MG63 (cell line): ENCODE measurements around the gene CYB561A3. TPM values are rescaled to one million over a fixed set of nuclear protein-coding genes. Genes with fewer than 3 reads are reported as not detected.

Source experiments
- DNase-seq: peaks from one replicate; pipeline ENCODE4 v3.0.0-alpha.2; 2020
- H3K27me3 ChIP-seq: fragments of 250-450 bp; sonication (Bioruptor Pico); 2 replicates; pipeline ENCODE4 v1.5.1; 2020; ENCODE audit warnings: mild to moderate bottlenecking, moderate library complexity
- H3K36me3 ChIP-seq: fragments of 250-450 bp; sonication (Bioruptor Pico); 2 replicates; pipeline ENCODE4 v1.5.1; 2020; ENCODE audit warnings: mild to moderate bottlenecking, moderate library complexity
- H3K4me3 ChIP-seq: fragments of 250-450 bp; sonication (Bioruptor Pico); 2 replicates; pipeline ENCODE4 v1.5.1; 2020; ENCODE audit warnings: mild to moderate bottlenecking, moderate library complexity
- H3K9me3 ChIP-seq: fragments of 250-450 bp; sonication (Bioruptor Pico); 2 replicates; pipeline ENCODE4 v1.5.1; 2020; ENCODE audit warnings: mild to moderate bottlenecking, moderate library complexity
- total RNA-seq: library from RNA; depleted of rRNA; stranded (reverse); fragments of >200 nt; shearing (Covaris generic); gene quantifications from 2 replicates; pipeline ENCODE4 v1.2.3, GENCODE V29; 2014; ENCODE audit warnings: low replicate concordance

The CYB561A3 gene
- total RNA-seq, 1 experiment from 2014 or later = 60.2 TPM

GRCh38 chr11:61337706-61338470 is 23.8 kb downstream of the CYB561A3 start:
- H3K27me3 ChIP-seq = no peaks in the 10 kb centered on the region
- H3K9me3 ChIP-seq = no peaks in the 10 kb centered on the region
- no peak overlapping the region for H3K4me3 ChIP-seq
- peaks cover 5% of the 10 kb centered on the region for H3K36me3 ChIP-seq
- DNase-seq = no peak

- Histone ChIP-seq H3K36me3 (peaks cover 8% of the 10 kb centered on the region; the same call in 1 of the 2 replicates), H3K9me3 (no peaks in the 10 kb centered on the region), H3K4me3 (no peak overlapping the region), H3K27me3 (no peaks in the 10 kb centered on the region)
- peak; percentile 65 for DNase-seq
These were observed 25.3 kb downstream of the CYB561A3 start for GRCh38 chr11:61336171-61336935.

- Histone ChIP-seq H3K27me3 (no peaks in the 10 kb centered on the region), H3K9me3 (no peaks in the 10 kb centered on the region), H3K36me3 (peaks cover 11% of the 10 kb centered on the region), H3K4me3 (no peak overlapping the region)
- no peak for DNase-seq
These were observed 26.3 kb downstream of the CYB561A3 start for GRCh38 chr11:61335355-61335710.

- no peaks in the 10 kb centered on the region for H3K27me3 ChIP-seq
- DNase-seq = peak; percentile 31
- H3K36me3 ChIP-seq = peaks cover 18% of the 10 kb centered on the region
- H3K4me3 ChIP-seq = no peak overlapping the region
- H3K9me3 ChIP-seq = no peaks in the 10 kb centered on the region
These were observed 27.0 kb downstream of the CYB561A3 start for GRCh38 chr11:61334434-61335354.

GRCh38 chr11:61333550-61334433 is 27.9 kb downstream of the CYB561A3 start:
- Histone ChIP-seq H3K36me3 (peaks cover 27% of the 10 kb centered on the region), H3K4me3 (peak overlapping the region; percentile 81), H3K9me3 (no peaks in the 10 kb centered on the region), H3K27me3 (no peaks in the 10 kb centered on the region)
- DNase-seq = no peak

- Histone ChIP-seq H3K4me3 (peak within 1 kb of the TSS; percentile 81), H3K36me3 (peaks cover 33% of the 10 kb centered on the region), H3K9me3 (no peaks in the 10 kb centered on the region), H3K27me3 (no peaks in the 10 kb centered on the region)
- DNase-seq = peak; percentile 95
These were observed 28.7 kb downstream of the CYB561A3 start, which contains the start of the genes DDB1 and TKFC for GRCh38 chr11:61332797-61333549. TSS of gene DDB1 (minus strand) at chr11:61333105. CDS start at chr11:61332968, 137 bp downstream. TSS of gene TKFC (plus strand) at chr11:61333228. CDS start at chr11:61334729, 1,501 bp downstream.

- DNase-seq = no peak
- Histone ChIP-seq H3K27me3 (no peaks in the 10 kb centered on the region), H3K4me3 (peak overlapping the region; percentile 81), H3K36me3 (peaks cover 39% of the 10 kb centered on the region), H3K9me3 (no peaks in the 10 kb centered on the region)
These were observed 29.3 kb downstream of the CYB561A3 start for GRCh38 chr11:61332281-61332796.

- Histone ChIP-seq H3K36me3 (peaks cover 44% of the 10 kb centered on the region), H3K9me3 (no peaks in the 10 kb centered on the region), H3K27me3 (no peaks in the 10 kb centered on the region), H3K4me3 (peak overlapping the region; percentile 81)
- no peak for DNase-seq
These were observed 30.0 kb downstream of the CYB561A3 start for GRCh38 chr11:61331651-61332050.

GRCh38 chr11:61329871-61330270 is 31.8 kb downstream of the CYB561A3 start:
- Histone ChIP-seq H3K27me3 (no peaks in the 10 kb centered on the region), H3K4me3 (no peak overlapping the region), H3K9me3 (no peaks in the 10 kb centered on the region), H3K36me3 (peaks cover 58% of the 10 kb centered on the region)
- DNase-seq = no peak

GRCh38 chr11:61328351-61328750 is 33.3 kb downstream of the CYB561A3 start:
- no peak overlapping the region for H3K4me3 ChIP-seq
- H3K9me3 ChIP-seq = no peaks in the 10 kb centered on the region
- H3K27me3 ChIP-seq = no peaks in the 10 kb centered on the region
- no peak for DNase-seq
- peaks cover 70% of the 10 kb centered on the region for H3K36me3 ChIP-seq

GRCh38 chr11:61327669-61328071 is 34.0 kb downstream of the CYB561A3 start:
- H3K4me3 ChIP-seq = no peak overlapping the region
- no peaks in the 10 kb centered on the region for H3K27me3 ChIP-seq
- peaks cover 75% of the 10 kb centered on the region for H3K36me3 ChIP-seq
- no peak for DNase-seq
- no peaks in the 10 kb centered on the region for H3K9me3 ChIP-seq

GRCh38 chr11:61325649-61326414 is 35.9 kb downstream of the CYB561A3 start:
- Histone ChIP-seq H3K4me3 (no peak overlapping the region), H3K9me3 (no peaks in the 10 kb centered on the region), H3K27me3 (no peaks in the 10 kb centered on the region), H3K36me3 (peaks cover 88% of the 10 kb centered on the region)
- DNase-seq = no peak

GRCh38 chr11:61315260-61315659 is 46.4 kb downstream of the CYB561A3 start:
- DNase-seq = no peak
- H3K36me3 ChIP-seq = peaks cover 73% of the 10 kb centered on the region
- H3K27me3 ChIP-seq = no peaks in the 10 kb centered on the region
- H3K4me3 ChIP-seq = no peak overlapping the region
- no peaks in the 10 kb centered on the region for H3K9me3 ChIP-seq

GRCh38 chr11:61310749-61311148 is 50.9 kb downstream of the CYB561A3 start:
- no peak for DNase-seq
- no peak overlapping the region for H3K4me3 ChIP-seq
- peaks cover 86% of the 10 kb centered on the region for H3K36me3 ChIP-seq
- H3K9me3 ChIP-seq = no peaks in the 10 kb centered on the region
- no peaks in the 10 kb centered on the region for H3K27me3 ChIP-seq
